K562 (cell line): Measurements from ENCODE around the gene CDC45. TPM values are rescaled to one million over a fixed set of nuclear protein-coding genes. Genes with fewer than 3 reads are reported as not detected.
A peak's percentile ranks its signal among the peaks of the same experiment; 100 is the strongest.

Source experiments
- ATF2 ChIP-seq: sonication (generic); formaldehyde crosslinking; IDR thresholded peaks from 2 replicates; pipeline ENCODE4 v1.8.1; 2022; ENCODE audit warnings: missing genetic modification reagents
- CREB3 ChIP-seq: fragments of 450-650 bp; conservative IDR thresholded peaks from 2 replicates; pipeline ENCODE4 v1.6.1; 2016; ENCODE audit warnings: missing genetic modification characterization, low read depth, mild to moderate bottlenecking, missing compliant biosample characterization, moderate library complexity
- DIDO1 ChIP-seq: fragments of 450-650 bp; IDR thresholded peaks from 2 replicates; pipeline ENCODE4 v1.6.1; 2016; ENCODE audit warnings: low read depth, missing biosample characterization, missing genetic modification characterization
- FOXA3 ChIP-seq, 2 experiments: fragments of 450-650 bp in 1 of 2; sonication (generic) in 1 of 2; formaldehyde crosslinking; IDR thresholded peaks in 1 of 2; conservative IDR thresholded peaks in 1 of 2; 2 replicates each; pipeline versions ENCODE4 v1.4.0 to v1.8.0; 2020 to 2022; ENCODE audit warnings: mild to moderate bottlenecking in 2 of 2, missing genetic modification reagents in 1 of 2
- FOXJ3 ChIP-seq: sonication (generic); formaldehyde crosslinking; IDR thresholded peaks from 2 replicates; pipeline ENCODE4 v1.4.0; 2020; ENCODE audit warnings: mild to moderate bottlenecking, missing genetic modification reagents
- HLTF ChIP-seq: fragments of 450-650 bp; IDR thresholded peaks from 2 replicates; pipeline ENCODE4 v1.6.1; 2016
- HMG20B ChIP-seq: fragments of 250-450 bp; sonication (Bioruptor Pico); IDR thresholded peaks from 2 replicates; pipeline ENCODE4 v1.5.0; 2021; ENCODE audit warnings: mild to moderate bottlenecking
- JUN ChIP-seq, 2 experiments: sonication (generic) in 1 of 2; formaldehyde crosslinking in 1 of 2; IDR thresholded peaks; 2 replicates each; pipeline versions ENCODE4 v1.6.1 to v1.8.0; 2012 to 2022; ENCODE audit warnings: borderline replicate concordance in 2 of 2, mild to moderate bottlenecking in 2 of 2, improper control_type of control experiment in 1 of 2, low read depth in 1 of 2, low read length in 1 of 2, missing genetic modification reagents in 1 of 2
- MXD1 ChIP-seq: fragments of 250-450 bp; sonication (Bioruptor Pico); IDR thresholded peaks from 2 replicates; pipeline ENCODE4 v1.8.0; 2021; ENCODE audit warnings: borderline replicate concordance, mild to moderate bottlenecking, moderate library complexity; ENCODE audit not compliant: poor library complexity, severe bottlenecking
- NELFE ChIP-seq: IDR thresholded peaks from 2 replicates; pipeline ENCODE4 v1.6.1; 2011; ENCODE audit warnings: mild to moderate bottlenecking; ENCODE audit not compliant: insufficient read depth, insufficient read length
- NFIC ChIP-seq: fragments of 450-650 bp; IDR thresholded peaks from 2 replicates; pipeline ENCODE4 v1.6.1; 2017; ENCODE audit warnings: mild to moderate bottlenecking, inconsistent platforms
- RFX1 ChIP-seq: fragments of 450-650 bp; IDR thresholded peaks from 2 replicates; pipeline ENCODE4 v1.6.1; 2016; ENCODE audit warnings: mild to moderate bottlenecking, moderate library complexity
- SP2 ChIP-seq: IDR thresholded peaks from 2 replicates; pipeline ENCODE4 v1.6.1; 2011; ENCODE audit warnings: mild to moderate bottlenecking, low read depth, low read length, moderate library complexity; ENCODE audit not compliant: poor library complexity, severe bottlenecking; ENCODE audit errors: extremely low read depth
- STAG1 ChIP-seq: sonication (generic); formaldehyde crosslinking; IDR thresholded peaks from 2 replicates; pipeline ENCODE4 v1.5.0; 2020; ENCODE audit warnings: missing genetic modification reagents, borderline replicate concordance
- STAT5A ChIP-seq: IDR thresholded peaks from 2 replicates; pipeline ENCODE4 v1.6.1; 2012; ENCODE audit warnings: low read length, inconsistent platforms, borderline replicate concordance
- ZNF512 ChIP-seq: IDR thresholded peaks from 2 replicates; pipeline ENCODE4 v1.6.1; 2016; ENCODE audit warnings: missing genetic modification characterization, missing compliant biosample characterization
- polyA plus RNA-seq, 8 experiments: library from polyadenylated mRNA; depleted of rRNA in 4 of 8; stranded (reverse) in 5 of 8; unstranded in 3 of 8; fragments of >200 nt; fragmentation: Nextera tagmentation in 2 of 8; fragmentation: Illumina TruSeq in 1 of 8; extraction: Ambion mirVana in 2 of 8; extraction: Trizol in 1 of 8; gene quantifications; 2 replicates each; pipeline versions ENCODE4 v1.2.1 to v1.2.3, GENCODE V29; 2011 to 2014; ENCODE audit warnings: inconsistent platforms in 1 of 8, missing spikeins in 1 of 8
- total RNA-seq, 7 experiments: library from RNA; depleted of rRNA in 6 of 7; stranded (reverse); fragments of >200 nt in 6 of 7; fragmentation: Illumina TruSeq in 2 of 7; extraction: Trizol in 2 of 7; gene quantifications; 2 replicates each; pipeline versions ENCODE4 v1.2.1 to v1.2.3, GENCODE V29; 2011 to 2021; ENCODE audit warnings: low replicate concordance in 1 of 7
- TF ChIP-seq, protein P1 (sequence below): fragments of 200-800 bp; sonication (Bioruptor generic); IDR thresholded peaks from 2 replicates; pipeline ENCODE4 v1.6.1; 2016; ENCODE audit warnings: missing genetic modification characterization, missing compliant biosample characterization

CDC45 gene
- total and polyA plus RNA-seq, 9 of the 15 experiments (the other 6 are each of a cell fraction or from before 2014, with no cell fraction given): 251 to 580 (median 410) TPM

- TF ChIP-seq, protein P1, sequence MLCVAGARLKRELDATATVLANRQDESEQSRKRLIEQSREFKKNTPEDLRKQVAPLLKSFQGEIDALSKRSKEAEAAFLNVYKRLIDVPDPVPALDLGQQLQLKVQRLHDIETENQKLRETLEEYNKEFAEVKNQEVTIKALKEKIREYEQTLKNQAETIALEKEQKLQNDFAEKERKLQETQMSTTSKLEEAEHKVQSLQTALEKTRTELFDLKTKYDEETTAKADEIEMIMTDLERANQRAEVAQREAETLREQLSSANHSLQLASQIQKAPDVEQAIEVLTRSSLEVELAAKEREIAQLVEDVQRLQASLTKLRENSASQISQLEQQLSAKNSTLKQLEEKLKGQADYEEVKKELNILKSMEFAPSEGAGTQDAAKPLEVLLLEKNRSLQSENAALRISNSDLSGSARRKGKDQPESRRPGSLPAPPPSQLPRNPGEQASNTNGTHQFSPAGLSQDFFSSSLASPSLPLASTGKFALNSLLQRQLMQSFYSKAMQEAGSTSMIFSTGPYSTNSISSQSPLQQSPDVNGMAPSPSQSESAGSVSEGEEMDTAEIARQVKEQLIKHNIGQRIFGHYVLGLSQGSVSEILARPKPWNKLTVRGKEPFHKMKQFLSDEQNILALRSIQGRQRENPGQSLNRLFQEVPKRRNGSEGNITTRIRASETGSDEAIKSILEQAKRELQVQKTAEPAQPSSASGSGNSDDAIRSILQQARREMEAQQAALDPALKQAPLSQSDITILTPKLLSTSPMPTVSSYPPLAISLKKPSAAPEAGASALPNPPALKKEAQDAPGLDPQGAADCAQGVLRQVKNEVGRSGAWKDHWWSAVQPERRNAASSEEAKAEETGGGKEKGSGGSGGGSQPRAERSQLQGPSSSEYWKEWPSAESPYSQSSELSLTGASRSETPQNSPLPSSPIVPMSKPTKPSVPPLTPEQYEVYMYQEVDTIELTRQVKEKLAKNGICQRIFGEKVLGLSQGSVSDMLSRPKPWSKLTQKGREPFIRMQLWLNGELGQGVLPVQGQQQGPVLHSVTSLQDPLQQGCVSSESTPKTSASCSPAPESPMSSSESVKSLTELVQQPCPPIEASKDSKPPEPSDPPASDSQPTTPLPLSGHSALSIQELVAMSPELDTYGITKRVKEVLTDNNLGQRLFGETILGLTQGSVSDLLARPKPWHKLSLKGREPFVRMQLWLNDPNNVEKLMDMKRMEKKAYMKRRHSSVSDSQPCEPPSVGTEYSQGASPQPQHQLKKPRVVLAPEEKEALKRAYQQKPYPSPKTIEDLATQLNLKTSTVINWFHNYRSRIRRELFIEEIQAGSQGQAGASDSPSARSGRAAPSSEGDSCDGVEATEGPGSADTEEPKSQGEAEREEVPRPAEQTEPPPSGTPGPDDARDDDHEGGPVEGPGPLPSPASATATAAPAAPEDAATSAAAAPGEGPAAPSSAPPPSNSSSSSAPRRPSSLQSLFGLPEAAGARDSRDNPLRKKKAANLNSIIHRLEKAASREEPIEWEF (CRISPR knock-in tag): no peak
- TF ChIP-seq HLTF (no peak), FOXJ3 (CRISPR knock-in tag) (no peak), STAG1 (peak; percentile 23; the same call in 1 of the 2 replicates), JUN (IDR thresholded peaks at IDR 0.05; ENCODE audit: borderline replicate concordance, low read depth, low read length) (no peak), JUN (CRISPR knock-in tag; IDR thresholded peaks at IDR 0.05; ENCODE audit: borderline replicate concordance) (0 out of 2 replicates have a peak, but pooled peaks have one; percentile 16), DIDO1 (no peak), STAT5A (no peak), MXD1 (CRISPR knock-in tag) (no peak), ZNF512 (tag) (no peak), CREB3 (tag) (no peak), NELFE (no peak), RFX1 (no peak), FOXA3 (CRISPR knock-in tag; conservative IDR thresholded peaks at IDR 0.05 in 1 of 2, IDR thresholded peaks at IDR 0.05 in 1 of 2) (no peak; a peak in 1 of 4 replicates), HMG20B (CRISPR knock-in tag) (no peak), ATF2 (CRISPR knock-in tag) (peak; percentile 50; the same call in 1 of the 2 replicates), NFIC (no peak), SP2 (no peak)
These were observed 21.8 kb upstream of the CDC45 start (continued) for GRCh38 chr22:19457828-19458428.
